ENCODE measurements around the gene CCRL2. TPM values are rescaled to one million over a fixed set of nuclear protein-coding genes. Genes with fewer than 3 reads are reported as not detected.
"Not testable (repeated sequence)": the region's sequence is repeated elsewhere in the genome, so short reads cannot be mapped to it uniquely, and the experiment has no call there.

Gene CCRL2
- total RNA-seq, 1 experiment from 2014 or later, result not detected

GRCh38 chr3:46397111-46397510 is 9.9 kb upstream of the CCRL2 start:
- H3K4me3 ChIP-seq, result no peak overlapping the region
- DNase-seq, result no peak
- no peaks in the 10 kb centered on the region for H3K9me3 ChIP-seq
- H3K36me3 ChIP-seq, result no peaks in the 10 kb centered on the region
- H3K27me3 ChIP-seq, result no peaks in the 10 kb centered on the region

GRCh38 chr3:46398186-46398955 is 8.7 kb upstream of the CCRL2 start:
- no peaks in the 10 kb centered on the region for H3K9me3 ChIP-seq
- H3K27me3 ChIP-seq, result no peaks in the 10 kb centered on the region
- no peaks in the 10 kb centered on the region for H3K36me3 ChIP-seq
- no peak overlapping the region for H3K4me3 ChIP-seq
- DNase-seq, result no peak

- no peak overlapping the region for H3K4me3 ChIP-seq
- no peak for DNase-seq
- H3K9me3 ChIP-seq, result no peaks in the 10 kb centered on the region
- no peaks in the 10 kb centered on the region for H3K27me3 ChIP-seq
- H3K36me3 ChIP-seq, result no peaks in the 10 kb centered on the region
Measured at GRCh38 chr3:46399098-46399497, 8.0 kb upstream of the CCRL2 start.

- DNase-seq, result no peak
- H3K9me3 ChIP-seq, result no peaks in the 10 kb centered on the region
- H3K4me3 ChIP-seq, result no peak overlapping the region
- no peaks in the 10 kb centered on the region for H3K27me3 ChIP-seq
- no peaks in the 10 kb centered on the region for H3K36me3 ChIP-seq
Measured at GRCh38 chr3:46399557-46399956, 7.5 kb upstream of the CCRL2 start.

- no peak overlapping the region for H3K4me3 ChIP-seq
- no peaks in the 10 kb centered on the region for H3K36me3 ChIP-seq
- H3K27me3 ChIP-seq, result no peaks in the 10 kb centered on the region
- no peak for DNase-seq
- H3K9me3 ChIP-seq, result no peaks in the 10 kb centered on the region
Measured at GRCh38 chr3:46400000-46400734, 6.9 kb upstream of the CCRL2 start.

- Histone ChIP-seq H3K4me3 (no peak overlapping the region), H3K27me3 (no peaks in the 10 kb centered on the region), H3K9me3 (no peaks in the 10 kb centered on the region), H3K36me3 (no peaks in the 10 kb centered on the region)
- no peak for DNase-seq
Measured at GRCh38 chr3:46400846-46401245, 6.2 kb upstream of the CCRL2 start.

GRCh38 chr3:46401579-46401978 is 5.5 kb upstream of the CCRL2 start:
- DNase-seq, result no peak
- no peaks in the 10 kb centered on the region for H3K36me3 ChIP-seq
- H3K9me3 ChIP-seq, result no peaks in the 10 kb centered on the region
- no peaks in the 10 kb centered on the region for H3K27me3 ChIP-seq
- H3K4me3 ChIP-seq, result no peak overlapping the region

GRCh38 chr3:46402902-46403301 is 4.2 kb upstream of the CCRL2 start:
- H3K9me3 ChIP-seq, H3K27me3 ChIP-seq, H3K4me3 ChIP-seq, DNase-seq, H3K36me3 ChIP-seq: not testable (repeated sequence)

GRCh38 chr3:46405301-46406019 is 1.6 kb upstream of the CCRL2 start:
- Histone ChIP-seq H3K36me3 (no peaks in the 10 kb centered on the region), H3K9me3 (no peaks in the 10 kb centered on the region), H3K4me3 (no peak overlapping the region), H3K27me3 (no peaks in the 10 kb centered on the region)
- no peak for DNase-seq

GRCh38 chr3:46406443-46406787 is 644 bp upstream of the CCRL2 start:
- H3K27me3 ChIP-seq, result no peaks in the 10 kb centered on the region
- no peak overlapping the region for H3K4me3 ChIP-seq
- no peaks in the 10 kb centered on the region for H3K36me3 ChIP-seq
- no peak for DNase-seq
- H3K9me3 ChIP-seq, result no peaks in the 10 kb centered on the region

- no peak overlapping the region for H3K4me3 ChIP-seq
- no peaks in the 10 kb centered on the region for H3K36me3 ChIP-seq
- no peaks in the 10 kb centered on the region for H3K27me3 ChIP-seq
- DNase-seq, result no peak
- no peaks in the 10 kb centered on the region for H3K9me3 ChIP-seq
Measured at GRCh38 chr3:46407970-46408369, 911 bp downstream of the CCRL2 start.

GRCh38 chr3:46408853-46409252 is 1.8 kb downstream of the CCRL2 start:
- no peak for DNase-seq

GRCh38 chr3:46409739-46410489 is 2.9 kb downstream of the CCRL2 start:
- no peak for DNase-seq
- no peaks in the 10 kb centered on the region for H3K27me3 ChIP-seq
- H3K9me3 ChIP-seq, result no peaks in the 10 kb centered on the region

More at GRCh38 chr3:46408853-46409252, 1.8 kb downstream of the CCRL2 start:
- no peaks in the 10 kb centered on the region for H3K36me3 ChIP-seq
- H3K9me3 ChIP-seq, result no peaks in the 10 kb centered on the region
- no peaks in the 10 kb centered on the region for H3K27me3 ChIP-seq
- H3K4me3 ChIP-seq, result no peak overlapping the region

GRCh38 chr3:46410669-46411068 is 3.6 kb downstream of the CCRL2 start:
- no peak overlapping the region for H3K4me3 ChIP-seq
- no peak for DNase-seq
- no peaks in the 10 kb centered on the region for H3K36me3 ChIP-seq
- H3K9me3 ChIP-seq, result no peaks in the 10 kb centered on the region
- H3K27me3 ChIP-seq, result no peaks in the 10 kb centered on the region

More at GRCh38 chr3:46409739-46410489, 2.9 kb downstream of the CCRL2 start:
- Histone ChIP-seq H3K36me3 (no peaks in the 10 kb centered on the region), H3K4me3 (no peak overlapping the region)

GRCh38 chr3:46411271-46411670 is 4.2 kb downstream of the CCRL2 start:
- no peak for DNase-seq
- Histone ChIP-seq H3K4me3 (no peak overlapping the region), H3K36me3 (no peaks in the 10 kb centered on the region), H3K27me3 (no peaks in the 10 kb centered on the region), H3K9me3 (no peaks in the 10 kb centered on the region)

GRCh38 chr3:46412786-46413298 is 5.8 kb downstream of the CCRL2 start:
- Histone ChIP-seq H3K9me3 (no peaks in the 10 kb centered on the region), H3K4me3 (no peak overlapping the region), H3K36me3 (no peaks in the 10 kb centered on the region), H3K27me3 (no peaks in the 10 kb centered on the region)
- DNase-seq, result no peak

GRCh38 chr3:46413951-46414350 is 6.9 kb downstream of the CCRL2 start:
- Histone ChIP-seq H3K9me3 (no peaks in the 10 kb centered on the region), H3K27me3 (no peaks in the 10 kb centered on the region)
- no peak for DNase-seq

More at GRCh38 chr3:46413951-46414350, 6.9 kb downstream of the CCRL2 start:
- Histone ChIP-seq H3K4me3 (no peak overlapping the region), H3K36me3 (no peaks in the 10 kb centered on the region)

Data from MG63 (cell line).